ENCODE results near the gene BPGM. TPM values are rescaled to one million over a fixed set of nuclear protein-coding genes. Genes with fewer than 3 reads are reported as not detected.

The BPGM gene
- total and polyA plus RNA-seq, 4 donors: 14.3 to 59.8 (median 19.5) TPM

DNA sequence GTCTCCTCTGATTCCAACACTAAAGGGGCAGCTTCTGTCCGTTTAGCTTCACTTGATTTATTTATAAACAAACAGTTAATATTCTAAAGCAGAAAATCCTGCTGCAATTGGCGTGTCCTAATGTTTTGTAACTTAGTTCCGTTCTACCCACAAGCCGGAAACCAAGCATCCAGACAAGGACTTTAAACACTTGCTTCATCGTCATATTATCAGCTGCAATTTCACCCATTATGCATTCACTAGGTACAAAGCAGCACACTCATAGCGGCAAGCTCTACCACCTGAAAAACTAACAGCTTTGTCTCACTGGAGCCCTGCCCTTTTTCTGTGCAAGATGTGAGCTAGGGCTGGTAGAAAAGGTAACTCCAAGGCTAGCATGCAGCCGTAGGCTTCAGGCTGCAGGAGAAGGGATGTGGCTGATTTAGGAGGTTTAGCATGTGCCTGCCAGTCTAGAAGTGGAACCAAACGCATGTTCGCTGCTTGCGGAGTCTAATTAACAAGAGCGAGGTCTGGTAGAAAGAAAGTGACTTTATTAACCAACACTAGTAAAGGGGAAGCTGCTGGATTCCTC lies 43.7 kb upstream of the BPGM start:
- 38 to 43% methylated on average over 11 of the region's 11 CpGs for WGBS, 2 donors
- H3K4me3 ChIP-seq: no peak overlapping the region

DNA sequence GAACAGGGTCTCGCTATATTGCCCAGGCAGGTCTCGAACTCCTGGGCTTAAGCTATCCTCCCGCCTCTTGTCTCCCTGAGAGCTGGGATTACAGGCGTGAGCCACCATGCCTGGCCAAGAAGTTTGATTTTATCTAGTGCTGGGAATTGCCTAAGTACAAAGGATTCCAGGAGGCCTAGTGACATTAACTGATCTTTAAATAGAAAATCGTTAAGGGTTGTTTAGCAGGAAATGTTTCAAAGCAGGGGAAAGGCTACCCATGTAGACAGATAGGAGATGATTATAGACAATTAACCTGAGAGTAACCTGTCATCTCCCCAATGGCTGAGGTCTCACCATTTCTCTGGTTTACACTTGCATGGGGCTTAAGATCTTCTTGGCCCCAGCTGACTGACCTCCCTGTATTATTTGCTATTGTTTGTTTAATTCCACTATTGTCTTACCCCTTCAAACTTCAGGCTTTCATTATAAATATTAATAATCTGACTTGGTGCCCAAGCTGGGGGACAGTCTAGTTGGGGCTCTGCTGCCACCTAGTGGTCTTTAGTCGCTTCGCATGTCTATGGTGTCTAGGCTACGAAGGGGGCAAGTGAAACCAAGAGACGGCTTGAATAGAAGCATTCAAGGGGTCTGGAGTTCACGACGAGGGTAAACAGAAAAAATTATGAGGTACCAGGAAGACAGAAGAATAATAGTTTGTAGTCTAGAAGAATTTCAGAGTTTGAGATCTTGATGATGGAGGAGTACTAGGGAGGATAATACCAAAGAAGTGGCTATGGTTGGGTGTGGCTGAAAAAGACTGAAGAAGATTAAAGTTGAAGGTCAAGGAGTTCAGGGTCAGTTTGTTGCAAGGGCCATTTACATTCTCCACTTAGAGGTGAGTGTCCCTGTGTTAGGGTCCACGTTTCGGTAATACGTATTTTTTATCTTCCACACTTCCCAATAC lies 40.4 kb upstream of the BPGM start:
- DNase-seq (peak; percentile 63 to 78 (median 73)), ATAC-seq (ENCODE audit: insufficient read depth, low FRiP score) (peak; percentile 91)
- Histone ChIP-seq H3K36me3 (ENCODE audit: control insufficient read depth in 4 of 4, insufficient read depth in 4 of 4, low read length in 4 of 4) (no peaks in the 10 kb centered on the region), H3K4me1 (ENCODE audit: control insufficient read depth in 5 of 5, insufficient read depth in 5 of 5, low read length in 5 of 5) (peaks cover 0 to 7% (median 0%) of the 10 kb centered on the region in 5 donors), H3K9ac (ENCODE audit: insufficient read depth in 1 of 2, low read length in 2 of 2) (no peak overlapping the region), H3K9me3 (ENCODE audit: control insufficient read depth in 4 of 4, insufficient read depth in 3 of 4, low read length in 3 of 4) (no peaks in the 10 kb centered on the region), H3K4me3 (no peak overlapping the region), H3K27me3 (ENCODE audit: control insufficient read depth in 3 of 3, insufficient read depth in 3 of 3, low read length in 2 of 3) (peaks cover 0 to 4% (median 3%) of the 10 kb centered on the region in 3 donors), H3K27ac (ENCODE audit: low read depth in 1 of 2, low read length in 1 of 2) (no peak overlapping the region)
- 32 to 33% methylated on average over 14 of the region's 14 CpGs for WGBS, 2 donors
- TF ChIP-seq, protein P1, sequence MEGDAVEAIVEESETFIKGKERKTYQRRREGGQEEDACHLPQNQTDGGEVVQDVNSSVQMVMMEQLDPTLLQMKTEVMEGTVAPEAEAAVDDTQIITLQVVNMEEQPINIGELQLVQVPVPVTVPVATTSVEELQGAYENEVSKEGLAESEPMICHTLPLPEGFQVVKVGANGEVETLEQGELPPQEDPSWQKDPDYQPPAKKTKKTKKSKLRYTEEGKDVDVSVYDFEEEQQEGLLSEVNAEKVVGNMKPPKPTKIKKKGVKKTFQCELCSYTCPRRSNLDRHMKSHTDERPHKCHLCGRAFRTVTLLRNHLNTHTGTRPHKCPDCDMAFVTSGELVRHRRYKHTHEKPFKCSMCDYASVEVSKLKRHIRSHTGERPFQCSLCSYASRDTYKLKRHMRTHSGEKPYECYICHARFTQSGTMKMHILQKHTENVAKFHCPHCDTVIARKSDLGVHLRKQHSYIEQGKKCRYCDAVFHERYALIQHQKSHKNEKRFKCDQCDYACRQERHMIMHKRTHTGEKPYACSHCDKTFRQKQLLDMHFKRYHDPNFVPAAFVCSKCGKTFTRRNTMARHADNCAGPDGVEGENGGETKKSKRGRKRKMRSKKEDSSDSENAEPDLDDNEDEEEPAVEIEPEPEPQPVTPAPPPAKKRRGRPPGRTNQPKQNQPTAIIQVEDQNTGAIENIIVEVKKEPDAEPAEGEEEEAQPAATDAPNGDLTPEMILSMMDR (IDR thresholded peaks at IDR 0.05; ENCODE audit: control extremely low read depth, extremely low read depth): peak; percentile 82

More for the DNA sequence above, 43.7 kb upstream of the BPGM start:
- peaks cover 0 to 4% (median 0%) of the 10 kb centered on the region in 3 donors for H3K27me3 ChIP-seq (ENCODE audit: control insufficient read depth in 3 of 3, insufficient read depth in 3 of 3, low read length in 2 of 3)
- H3K9ac ChIP-seq (ENCODE audit: insufficient read depth in 1 of 2, low read length in 2 of 2): no peak overlapping the region
- peaks cover 0 to 7% (median 1%) of the 10 kb centered on the region in 5 donors for H3K4me1 ChIP-seq (ENCODE audit: control insufficient read depth in 5 of 5, insufficient read depth in 5 of 5, low read length in 5 of 5)
- H3K36me3 ChIP-seq (ENCODE audit: control insufficient read depth in 4 of 4, insufficient read depth in 4 of 4, low read length in 4 of 4): no peaks in the 10 kb centered on the region
- ATAC-seq (ENCODE audit: insufficient read depth, low FRiP score): no peak
- TF ChIP-seq, protein P1 (IDR thresholded peaks at IDR 0.05; ENCODE audit: control extremely low read depth, extremely low read depth): no peak
- no peaks in the 10 kb centered on the region for H3K9me3 ChIP-seq (ENCODE audit: control insufficient read depth in 4 of 4, insufficient read depth in 3 of 4, low read length in 3 of 4)
- DNase-seq: peak; percentile 14 to 74 (median 72)
- H3K27ac ChIP-seq (ENCODE audit: low read depth in 1 of 2, low read length in 1 of 2): peak overlapping the region in 1 of 2 donors; percentile 12

DNA sequence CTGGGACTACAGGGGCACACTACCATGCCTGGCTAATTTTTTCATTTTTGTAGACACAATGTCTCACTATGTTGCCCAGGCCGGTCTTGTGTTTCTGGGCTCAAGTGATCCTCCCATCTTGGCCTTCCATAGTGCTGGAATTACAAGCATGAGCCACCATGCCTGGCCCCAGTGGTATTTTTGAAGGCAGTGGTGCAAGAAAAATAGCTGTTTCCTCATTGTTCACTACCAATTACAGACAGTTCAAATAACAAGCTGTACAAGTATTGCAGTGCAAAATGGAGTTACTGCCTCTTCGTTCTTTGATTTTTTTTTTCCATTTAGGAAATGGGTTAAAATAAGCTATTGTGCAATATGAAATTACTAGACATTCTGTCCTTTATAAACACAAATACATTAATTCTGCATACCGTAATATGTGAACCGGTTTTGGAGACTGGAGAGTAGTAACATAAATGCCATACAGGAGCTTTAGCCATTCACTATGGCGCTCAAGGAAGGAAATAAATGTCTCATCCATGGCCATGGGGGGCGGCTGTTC lies 35.0 kb upstream of the BPGM start:
- TF ChIP-seq, protein P1 (IDR thresholded peaks at IDR 0.05; ENCODE audit: control extremely low read depth, extremely low read depth): no peak
- 86% methylated on average over 6 of the region's 6 CpGs for WGBS, 2 donors
- no peak for ATAC-seq (ENCODE audit: insufficient read depth, low FRiP score)

More for the DNA sequence above, 35.0 kb upstream of the BPGM start:
- Histone ChIP-seq H3K4me3 (no peak overlapping the region), H3K9ac (ENCODE audit: insufficient read depth in 1 of 2, low read length in 2 of 2) (no peak overlapping the region), H3K9me3 (ENCODE audit: control insufficient read depth in 4 of 4, insufficient read depth in 3 of 4, low read length in 3 of 4) (no peaks in the 10 kb centered on the region), H3K27ac (ENCODE audit: low read depth in 1 of 2, low read length in 1 of 2) (no peak overlapping the region), H3K27me3 (ENCODE audit: control insufficient read depth in 3 of 3, insufficient read depth in 3 of 3, low read length in 2 of 3) (peaks cover 0 to 3% (median 2%) of the 10 kb centered on the region in 3 donors), H3K36me3 (ENCODE audit: control insufficient read depth in 4 of 4, insufficient read depth in 4 of 4, low read length in 4 of 4) (no peaks in the 10 kb centered on the region), H3K4me1 (ENCODE audit: control insufficient read depth in 5 of 5, insufficient read depth in 5 of 5, low read length in 5 of 5) (no peaks in the 10 kb centered on the region)
- no peak for DNase-seq
